Measurements from ENCODE around the gene BMERB1. TPM values are rescaled to one million over a fixed set of nuclear protein-coding genes. Genes with fewer than 3 reads are reported as not detected.
"Not testable (repeated sequence)": the region's sequence is repeated elsewhere in the genome, so short reads cannot be mapped to it uniquely, and the experiment has no call there.

Gene BMERB1
- polyA plus RNA-seq, 6 donors from 2014 or later, result 0.36 to 1.1 (median 0.82) TPM; not detected in 2

DNA sequence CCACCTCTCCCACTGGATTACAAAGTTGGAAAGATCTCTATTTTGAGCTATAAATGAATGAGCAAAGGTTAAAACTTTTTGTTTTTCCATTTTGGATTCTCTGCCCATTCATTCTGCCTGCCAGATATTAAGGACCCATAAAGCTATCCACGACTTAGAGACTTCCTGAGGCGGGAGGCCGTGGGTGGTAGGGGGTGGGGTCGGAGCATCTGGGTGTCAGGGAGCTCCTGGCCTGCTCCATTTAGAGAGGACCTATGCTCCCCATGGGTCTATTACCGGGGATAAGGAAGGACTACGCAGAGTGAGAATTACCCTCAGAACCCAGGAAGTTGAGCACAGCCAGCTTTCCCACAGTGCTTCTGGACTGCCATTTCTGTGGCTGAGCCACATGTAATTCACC is 162.7 kb downstream of the BMERB1 start:
- DNase-seq, result no peak
- Mint-ChIP-seq H3K36me3 (peaks cover 48 to 58% of the 10 kb centered on the region in 2 donors), H3K4me3 (no peak overlapping the region), H3K9me3 (no peaks in the 10 kb centered on the region), H3K27ac (peak overlapping the region in 1 of 6 donors; percentile 40), H3K4me1 (peaks cover 19 to 32% (median 30%) of the 10 kb centered on the region in 3 donors), H3K27me3 (no peaks in the 10 kb centered on the region)
- ATAC-seq (ENCODE audit: low read depth in 2 of 2), result no peak

DNA sequence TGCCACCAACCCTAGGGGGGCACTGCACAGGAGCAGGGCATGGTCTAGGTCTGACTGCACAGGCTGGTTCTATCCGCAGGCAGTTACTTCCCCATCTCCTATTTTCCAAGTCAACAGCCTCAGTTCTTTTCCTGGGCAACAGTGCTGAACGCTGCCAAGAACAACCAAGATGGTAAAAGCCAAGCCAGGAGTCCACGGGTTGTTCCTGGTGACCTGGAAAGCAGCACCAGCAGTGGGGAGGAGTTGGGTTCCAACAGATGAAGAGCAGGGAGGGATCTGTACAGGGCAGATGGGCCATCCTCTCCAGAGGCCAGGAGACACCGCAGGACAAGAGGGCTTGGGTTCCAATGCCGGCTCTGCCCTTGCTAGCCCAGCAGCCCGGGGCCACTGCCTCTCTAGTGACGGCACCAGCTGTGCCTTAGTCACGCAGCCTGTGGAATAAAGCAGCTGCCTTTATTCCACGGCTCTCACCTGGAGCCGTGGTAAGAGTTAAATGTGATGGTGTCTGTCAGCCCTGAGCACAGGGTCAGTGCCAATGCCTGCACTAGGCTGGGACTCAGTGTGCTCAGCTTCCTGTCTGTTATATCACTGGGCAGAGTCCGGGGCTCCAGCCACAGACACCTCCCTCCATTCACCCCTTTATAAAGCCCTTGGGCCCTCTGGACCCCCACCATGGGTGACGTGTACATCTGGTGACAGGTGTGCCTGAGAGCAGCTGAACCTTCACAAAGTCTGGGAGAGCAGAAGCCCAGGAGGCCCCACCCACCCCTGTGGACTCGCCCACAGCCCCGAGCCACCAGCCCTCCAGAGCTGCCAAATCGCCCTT is 163.6 kb downstream of the BMERB1 start:
- Mint-ChIP-seq H3K4me1 (peaks cover 13 to 23% (median 22%) of the 10 kb centered on the region in 3 donors), H3K4me3 (no peak overlapping the region), H3K9me3 (no peaks in the 10 kb centered on the region), H3K27me3 (no peaks in the 10 kb centered on the region), H3K27ac (peak overlapping the region in 3 of 6 donors; percentile 47 to 69 (median 62)), H3K36me3 (peaks cover 53 to 63% of the 10 kb centered on the region in 2 donors)
- ATAC-seq (ENCODE audit: low read depth in 2 of 2) (no peak), DNase-seq (no peak)

DNA sequence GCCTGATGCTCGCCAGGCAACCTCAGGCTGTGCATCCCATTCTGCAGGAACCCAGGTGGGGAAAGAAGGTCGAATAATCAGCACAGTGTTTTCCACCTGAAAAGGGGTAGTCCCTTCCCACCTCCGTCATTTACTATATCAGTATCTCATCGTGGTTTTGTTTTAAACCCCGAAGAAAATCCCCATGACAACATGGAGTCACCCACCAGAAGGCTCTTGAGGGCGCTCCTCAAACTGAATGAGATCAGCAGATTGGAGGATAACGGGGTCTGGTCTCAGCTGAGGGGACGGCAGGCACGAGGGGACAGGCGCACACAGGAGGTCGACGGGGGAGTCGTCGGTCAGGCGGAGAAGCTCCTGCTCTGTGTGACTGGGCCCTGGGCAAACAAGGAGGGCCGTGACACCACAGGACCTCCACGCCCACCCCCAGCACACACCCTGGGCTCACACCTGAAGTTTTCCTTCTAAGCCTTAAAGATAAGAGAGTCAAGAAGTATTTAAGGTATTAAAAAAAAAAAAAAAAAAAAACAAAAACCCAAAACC is 164.3 kb downstream of the BMERB1 start:
- Mint-ChIP-seq H3K4me3 (no peak overlapping the region), H3K4me1 (peaks cover 13 to 23% (median 16%) of the 10 kb centered on the region in 3 donors), H3K27ac (peak overlapping the region in 2 of 6 donors; percentile 62 to 94), H3K36me3 (peaks cover 60 to 68% of the 10 kb centered on the region in 2 donors), H3K27me3 (no peaks in the 10 kb centered on the region), H3K9me3 (no peaks in the 10 kb centered on the region)
- no peak for DNase-seq
- ATAC-seq (ENCODE audit: low read depth in 2 of 2), result no peak

DNA sequence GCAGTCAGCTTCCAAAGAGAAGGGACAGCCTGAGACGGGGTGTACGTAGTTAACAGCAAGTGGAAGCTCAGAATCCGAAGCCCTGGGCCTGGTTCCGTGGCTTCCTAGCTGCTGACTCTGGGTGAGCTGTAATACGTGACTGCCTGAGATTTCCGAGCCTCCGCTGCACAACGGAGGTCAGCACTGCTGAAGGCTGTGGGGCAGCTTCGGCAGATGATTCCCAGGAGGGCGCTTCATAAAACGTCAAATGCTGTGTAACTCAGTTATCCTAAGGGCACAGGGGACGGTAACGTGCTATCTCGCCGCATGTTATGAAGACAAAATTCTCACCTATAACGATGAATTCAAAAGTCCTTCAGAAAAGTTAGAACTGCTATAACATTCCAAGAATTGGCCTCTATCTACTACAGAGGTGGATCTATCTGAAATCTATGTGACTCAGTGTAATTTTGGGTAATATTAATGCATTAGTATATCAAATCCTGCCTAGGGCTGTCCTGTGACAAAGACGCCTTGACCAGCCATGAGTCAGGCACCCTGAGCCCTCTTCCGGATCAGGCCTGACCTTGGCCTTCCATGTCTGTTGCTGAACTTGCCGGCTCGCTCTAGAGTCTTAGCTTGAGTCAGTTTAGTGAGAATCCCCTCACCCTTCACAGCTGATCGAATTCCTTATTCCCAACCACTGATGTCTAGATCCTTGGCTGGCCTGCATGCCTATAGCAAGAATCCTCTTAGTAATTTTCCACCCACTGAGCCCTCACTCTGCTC is 165.1 kb downstream of the BMERB1 start:
- no peak overlapping the region for H3K4me3 Mint-ChIP-seq
- H3K9me3 Mint-ChIP-seq, result no peaks in the 10 kb centered on the region
- no peaks in the 10 kb centered on the region for H3K27me3 Mint-ChIP-seq
- H3K27ac Mint-ChIP-seq, result peak overlapping the region in 2 of 6 donors; percentile 16 to 62
- DNase-seq (no peak), ATAC-seq (ENCODE audit: low read depth in 2 of 2) (no peak)
- peaks cover 12 to 23% (median 16%) of the 10 kb centered on the region in 3 donors for H3K4me1 Mint-ChIP-seq
- peaks cover 65 to 66% of the 10 kb centered on the region in 2 donors for H3K36me3 Mint-ChIP-seq

DNA sequence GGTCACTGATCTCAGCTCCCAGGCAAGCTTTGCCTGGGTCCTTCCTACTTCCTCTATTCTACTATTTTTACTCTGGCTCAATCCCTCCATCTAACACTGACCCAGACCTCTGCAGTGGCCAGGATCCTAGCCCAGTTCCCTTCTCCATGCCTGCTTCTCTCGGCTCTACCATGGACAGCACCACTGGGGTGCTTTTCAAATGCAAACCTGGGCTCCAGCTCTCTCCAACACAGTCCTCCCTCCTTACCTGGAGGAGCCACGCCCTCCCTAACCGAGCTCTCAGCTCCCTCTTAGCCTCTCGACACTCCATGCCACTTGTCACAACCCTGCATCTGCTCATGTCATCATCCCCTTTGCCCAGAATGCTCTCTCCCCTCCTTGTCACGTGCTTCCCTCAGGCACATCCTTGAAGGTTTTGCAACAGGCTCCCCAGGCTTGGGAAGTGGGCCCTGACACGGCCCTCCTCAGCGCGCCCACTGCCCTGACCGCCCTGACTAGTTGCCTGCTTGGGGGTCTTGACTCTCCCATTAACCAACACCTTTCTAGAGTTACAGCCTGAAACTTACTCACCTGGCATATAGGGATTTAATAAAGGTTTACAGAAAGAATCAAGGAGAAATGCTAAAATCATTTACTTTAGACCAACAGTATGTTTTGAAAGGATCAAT is 167.0 kb downstream of the BMERB1 start:
- DNase-seq (no peak), ATAC-seq (ENCODE audit: low read depth in 2 of 2) (no peak)
- peak overlapping the region in 1 of 8 donors; percentile 57 for H3K4me3 Mint-ChIP-seq
- peaks cover 0 to 16% (median 15%) of the 10 kb centered on the region in 3 donors for H3K4me1 Mint-ChIP-seq
- peaks cover 57 to 58% of the 10 kb centered on the region in 2 donors for H3K36me3 Mint-ChIP-seq
- peak overlapping the region; percentile 1 to 72 (median 44) for H3K27ac Mint-ChIP-seq
- no peaks in the 10 kb centered on the region for H3K27me3 Mint-ChIP-seq
- H3K9me3 Mint-ChIP-seq, result no peaks in the 10 kb centered on the region

DNA sequence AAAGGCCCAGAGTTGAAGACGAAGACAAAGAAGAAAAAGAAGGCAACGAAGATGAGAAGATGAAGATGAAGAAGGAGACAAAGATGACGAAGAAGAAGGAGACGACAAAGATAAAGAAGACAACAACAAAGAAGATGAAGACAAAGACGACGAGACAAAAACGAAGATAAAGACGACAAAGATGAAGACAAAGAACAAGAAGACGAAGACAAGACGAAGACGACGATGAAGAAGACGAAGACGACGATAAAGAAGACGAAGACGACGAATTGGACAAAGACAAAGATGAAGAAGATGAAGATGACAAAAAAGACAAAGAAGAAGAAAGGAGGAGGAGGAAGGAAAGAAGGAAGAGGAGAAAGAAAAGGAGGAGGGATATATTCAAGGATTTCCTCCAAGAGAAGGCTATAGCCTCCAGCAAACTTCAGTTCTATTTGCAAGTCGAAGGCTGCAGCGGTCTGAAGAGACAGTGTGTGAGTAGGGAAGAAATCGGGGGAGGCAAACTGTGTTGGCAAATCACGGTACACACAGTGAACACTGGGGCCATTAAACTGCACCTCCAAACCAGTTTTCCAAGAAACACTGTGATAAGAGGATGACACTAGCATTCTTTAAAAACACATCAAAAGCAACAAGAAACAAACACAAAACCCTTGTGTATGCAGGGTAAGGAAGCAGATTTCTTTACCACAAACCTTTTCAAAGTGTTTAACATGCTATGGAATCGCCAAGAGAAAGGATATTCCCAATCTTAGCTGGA is 168.1 kb downstream of the BMERB1 start:
- H3K36me3 Mint-ChIP-seq, result peaks cover 51 to 66% of the 10 kb centered on the region in 2 donors
- peak overlapping the region in 3 of 6 donors; percentile 1 to 92 (median 60) for H3K27ac Mint-ChIP-seq
- no peaks in the 10 kb centered on the region for H3K27me3 Mint-ChIP-seq
- ATAC-seq (ENCODE audit: low read depth in 2 of 2) (no peak), DNase-seq (no peak)
- H3K4me1 Mint-ChIP-seq, result peaks cover 0 to 23% (median 23%) of the 10 kb centered on the region in 3 donors
- no peaks in the 10 kb centered on the region for H3K9me3 Mint-ChIP-seq
- H3K4me3 Mint-ChIP-seq, result no peak overlapping the region

DNA sequence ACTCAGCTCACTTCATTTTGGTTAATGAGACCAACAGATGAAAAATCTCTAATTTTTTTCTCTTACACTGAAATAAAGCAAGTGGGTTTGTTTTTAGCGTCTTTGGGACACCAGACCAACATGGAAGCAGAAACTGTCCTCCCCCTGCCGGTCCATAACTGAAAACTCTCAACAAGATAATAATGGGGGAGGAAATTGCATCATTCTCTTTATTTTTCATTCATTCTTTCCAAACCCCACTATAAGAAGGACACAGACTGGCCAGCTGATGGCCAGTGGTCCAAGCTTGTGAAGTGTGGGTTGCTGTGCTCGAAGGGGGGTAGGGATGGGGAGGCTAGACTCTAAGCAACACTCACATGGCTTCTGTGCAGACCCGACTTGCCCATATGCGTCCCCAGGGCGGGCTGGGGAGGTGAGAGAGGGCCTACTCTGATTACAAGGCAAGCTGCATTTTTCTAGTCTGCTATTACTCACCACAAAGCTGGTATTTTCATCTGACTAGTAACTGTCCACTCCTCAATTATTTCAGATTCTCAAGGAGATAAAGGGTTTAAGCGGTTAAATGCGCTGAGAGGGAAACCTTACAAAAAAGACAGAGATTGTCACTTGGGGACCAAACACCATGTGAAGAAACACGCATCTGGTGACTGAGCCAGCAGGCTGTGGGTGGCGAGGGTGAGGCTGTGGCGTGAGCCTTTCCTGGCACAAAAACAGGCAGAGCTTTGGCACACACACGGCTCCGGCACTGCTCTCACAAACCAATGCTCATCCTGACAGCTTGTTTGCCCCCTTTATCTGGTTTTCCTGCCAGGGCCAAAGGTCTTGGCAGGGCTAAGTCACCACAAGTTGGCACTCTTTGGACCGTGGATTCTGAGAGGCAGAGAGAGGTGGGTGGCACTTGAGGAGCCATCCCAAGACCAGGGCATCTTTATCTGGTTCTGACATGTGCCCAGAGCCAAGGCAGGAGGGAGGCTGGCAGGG is 170.4 kb downstream of the BMERB1 start:
- H3K4me3 Mint-ChIP-seq, result no peak overlapping the region
- no peak for ATAC-seq (ENCODE audit: low read depth in 2 of 2)
- peaks cover 56 to 60% of the 10 kb centered on the region in 2 donors for H3K36me3 Mint-ChIP-seq
- H3K27ac Mint-ChIP-seq, result peak overlapping the region in 4 of 6 donors; percentile 25 to 76 (median 51)
- H3K27me3 Mint-ChIP-seq, result no peaks in the 10 kb centered on the region
- peaks cover 0 to 23% (median 23%) of the 10 kb centered on the region in 3 donors for H3K4me1 Mint-ChIP-seq
- H3K9me3 Mint-ChIP-seq, result no peaks in the 10 kb centered on the region
- DNase-seq, result no peak

DNA sequence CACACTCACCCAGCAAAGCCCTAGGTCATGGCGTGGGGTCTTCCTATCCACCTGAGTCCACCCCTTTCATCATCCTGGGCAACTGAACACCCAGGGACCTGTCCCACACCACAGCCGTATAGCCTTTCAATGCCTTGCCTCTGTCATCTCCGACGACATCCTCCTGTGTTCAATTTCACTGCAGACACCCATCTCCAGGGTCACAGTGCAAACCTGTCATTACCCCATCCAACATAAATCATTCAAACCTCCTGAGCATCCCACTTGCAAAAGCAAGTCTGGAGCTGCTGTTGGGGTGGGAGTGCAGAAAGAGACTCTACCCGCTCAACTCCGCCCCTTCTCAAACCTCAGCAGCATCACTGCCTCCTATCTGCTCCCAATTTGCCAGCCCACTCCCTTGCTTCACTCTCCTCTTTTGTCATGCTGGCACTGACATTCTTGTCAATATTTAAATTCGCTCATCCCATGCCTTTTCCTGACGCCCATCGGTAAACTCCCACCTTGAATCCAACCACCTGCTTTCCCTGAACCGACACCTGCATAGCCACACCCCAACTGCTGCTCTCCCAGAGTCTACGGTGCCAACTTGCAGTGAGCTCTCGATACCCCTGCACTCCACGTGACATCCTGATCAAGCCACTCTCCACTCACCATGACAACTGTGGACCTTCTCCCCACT is 171.6 kb downstream of the BMERB1 start:
- DNase-seq (no peak), ATAC-seq (ENCODE audit: low read depth in 2 of 2) (no peak)
- Mint-ChIP-seq H3K4me3 (no peak overlapping the region), H3K27me3 (no peaks in the 10 kb centered on the region), H3K27ac (peak overlapping the region in 4 of 6 donors; percentile 17 to 88 (median 78)), H3K9me3 (no peaks in the 10 kb centered on the region), H3K36me3 (peaks cover 52 to 53% of the 10 kb centered on the region in 2 donors), H3K4me1 (peaks cover 0 to 23% (median 23%) of the 10 kb centered on the region in 3 donors)

DNA sequence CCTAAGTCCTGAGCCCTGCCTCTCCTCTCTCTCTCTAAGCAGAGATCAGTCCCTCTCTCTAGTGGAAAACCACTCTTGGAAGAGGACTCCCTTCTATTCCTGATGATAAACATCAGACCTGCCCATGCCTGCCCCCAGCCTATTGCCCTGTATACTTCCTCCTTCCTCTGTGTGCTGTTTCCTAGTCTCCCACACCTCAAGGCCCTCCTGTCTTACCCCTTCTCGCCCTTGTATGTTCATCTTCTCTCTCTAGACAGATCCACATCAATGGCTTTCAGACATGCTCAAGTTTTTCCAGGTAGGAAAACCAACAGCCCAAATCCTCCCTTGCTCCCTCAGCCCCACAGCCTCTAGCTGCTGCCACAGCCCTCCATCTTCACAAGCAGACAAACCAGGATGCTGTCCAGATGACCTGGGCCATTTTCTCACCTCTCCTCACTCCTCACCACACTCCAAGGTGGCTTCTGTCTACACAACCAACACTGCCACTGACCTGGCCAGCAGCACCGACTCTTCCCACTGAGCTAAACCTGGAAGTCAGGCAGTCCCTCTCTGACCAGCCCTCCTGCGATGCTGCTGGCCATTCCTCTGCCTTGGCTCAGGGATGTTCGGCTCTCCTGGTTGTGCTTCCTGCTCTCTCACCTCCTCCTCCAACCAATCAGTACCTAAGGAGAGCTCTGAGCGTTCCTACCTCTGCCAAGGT is 172.3 kb downstream of the BMERB1 start:
- Mint-ChIP-seq H3K4me1 (peaks cover 0 to 23% (median 23%) of the 10 kb centered on the region in 3 donors), H3K27me3 (no peaks in the 10 kb centered on the region), H3K27ac (peak overlapping the region in 5 of 6 donors; percentile 69 to 93 (median 87)), H3K4me3 (peak overlapping the region in 1 of 8 donors; percentile 49), H3K9me3 (no peaks in the 10 kb centered on the region), H3K36me3 (peaks cover 46 to 49% of the 10 kb centered on the region in 2 donors)
- ATAC-seq (ENCODE audit: low read depth in 2 of 2), result no peak
- no peak for DNase-seq

DNA sequence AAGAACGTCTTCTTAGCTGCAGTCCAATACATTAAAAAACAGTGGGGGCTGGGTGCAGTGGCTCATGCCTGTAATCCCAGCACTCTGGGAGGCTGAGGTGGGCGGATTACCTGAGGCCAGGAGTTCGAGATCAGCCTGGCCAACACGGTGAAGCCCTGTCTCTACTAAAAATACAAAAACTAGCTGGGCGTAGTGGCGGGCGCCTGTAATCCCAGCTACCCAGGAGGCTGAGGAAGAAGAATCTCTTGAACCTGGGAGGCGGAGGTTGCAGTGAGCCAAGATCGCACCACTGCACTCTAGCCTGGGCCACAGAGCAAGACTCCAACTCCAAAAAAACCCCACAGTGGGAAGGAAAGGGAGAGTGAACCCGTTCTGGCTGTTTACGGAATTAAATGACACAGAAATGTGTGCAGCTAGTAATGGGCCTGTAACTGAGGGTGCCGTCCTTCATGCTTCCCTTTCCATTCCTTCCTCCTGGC is 172.9 kb downstream of the BMERB1 start:
- H3K9me3 Mint-ChIP-seq; H3K27me3 Mint-ChIP-seq; ATAC-seq (ENCODE audit: low read depth in 2 of 2); H3K4me3 Mint-ChIP-seq; DNase-seq: not testable (repeated sequence)
- H3K4me1 Mint-ChIP-seq, result peaks cover 0 to 23% (median 23%) of the 10 kb centered on the region in 3 donors
- peak overlapping the region in 3 of 6 donors; percentile 30 to 87 (median 54) for H3K27ac Mint-ChIP-seq
- H3K36me3 Mint-ChIP-seq, result peaks cover 44 to 47% of the 10 kb centered on the region in 2 donors

All from naive B cell (primary cell).